ENCODE data around the gene DNAJC16.

DNA sequence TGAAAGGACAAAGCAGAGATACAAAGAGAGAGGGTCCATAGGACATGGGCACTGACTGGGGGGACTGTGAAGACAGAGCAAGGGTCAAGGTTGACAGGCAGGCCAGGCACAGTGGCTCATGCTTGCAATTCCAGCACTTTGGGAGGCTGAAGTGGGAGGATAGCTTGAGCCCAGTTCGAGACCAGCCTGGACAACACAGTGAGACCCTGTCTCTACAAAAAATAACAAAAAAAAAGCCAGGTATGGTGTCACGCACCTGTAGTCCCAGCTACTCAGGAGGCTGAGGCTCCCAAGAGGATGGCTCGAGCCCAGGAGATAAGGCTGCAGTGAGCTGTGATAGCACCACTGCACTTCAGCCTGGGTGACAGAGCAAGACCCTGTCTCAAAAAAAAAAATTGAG is 7.0 kb upstream of the DNAJC16 start:
- no peak for TF ChIP-seq CTCF (IDR thresholded peaks at IDR 0.05)
- TF ChIP-seq POLR2A (IDR thresholded peaks at IDR 0.05), result no peak
